Bronchial epithelial cell (primary cell): Measurements from ENCODE around the gene KCNK3. TPM values are rescaled to one million over a fixed set of nuclear protein-coding genes. Genes with fewer than 3 reads are reported as not detected.

Experiments
- DNase-seq: peaks from one replicate; pipeline ENCODE4 v3.0.0-alpha.2; 2010; ENCODE audit warnings: low read depth
- FAIRE-seq: peaks from 2 replicates; lab custom pipeline; 2011; peaks lifted over from hg19 to GRCh38; lab: Jason Lieb, UNC
- H3K27me3 ChIP-seq: 2 replicates; pipeline ENCODE4 v1.5.1; 2011; ENCODE audit warnings: low read length; ENCODE audit not compliant: control insufficient read depth, insufficient read depth
- H3K36me3 ChIP-seq: 2 replicates; pipeline ENCODE4 v1.5.1; 2011; ENCODE audit warnings: low read length; ENCODE audit not compliant: control insufficient read depth, insufficient read depth
- H3K4me3 ChIP-seq: 2 replicates; pipeline ENCODE4 v1.5.1; 2011; ENCODE audit warnings: mild to moderate bottlenecking, low read depth, low read length, control low read depth
- CTCF ChIP-seq: IDR thresholded peaks from 2 replicates; pipeline ENCODE4 v1.5.1; 2011; ENCODE audit warnings: mild to moderate bottlenecking, moderate library complexity, low read length, control low read depth, inconsistent platforms; ENCODE audit not compliant: insufficient read depth, severe bottlenecking
- total RNA-seq: library from RNA; depleted of rRNA; stranded (reverse); fragments of >200 nt; gene quantifications from 2 replicates; pipeline ENCODE4 v1.2.1, GENCODE V29; 2014

KCNK3 gene
- total RNA-seq, 1 donor from 2014 or later: not detected

GRCh38 chr2:26767894-26768487, 75.5 kb downstream of the KCNK3 start:
- Histone ChIP-seq H3K4me3 (no peak overlapping the region), H3K27me3 (no peaks in the 10 kb centered on the region), H3K36me3 (peaks cover 5% of the 10 kb centered on the region)
- FAIRE-seq: no peak
- no peak for DNase-seq
- TF ChIP-seq CTCF: no peak

- Histone ChIP-seq H3K27me3 (no peaks in the 10 kb centered on the region), H3K4me3 (no peak overlapping the region), H3K36me3 (peaks cover 5% of the 10 kb centered on the region)
- DNase-seq: no peak
- no peak for FAIRE-seq
- TF ChIP-seq CTCF: no peak
Measured at GRCh38 chr2:26768759-26769088, 76.2 kb downstream of the KCNK3 start.

- no peak overlapping the region for H3K4me3 ChIP-seq
- TF ChIP-seq CTCF: no peak
Measured at GRCh38 chr2:26769089-26769761, 76.7 kb downstream of the KCNK3 start.

GRCh38 chr2:26770986-26771586, 78.6 kb downstream of the KCNK3 start:
- DNase-seq: peak; percentile 80
- TF ChIP-seq CTCF: peak; percentile 66
- peaks cover 19% of the 10 kb centered on the region for H3K36me3 ChIP-seq
- FAIRE-seq: no peak
- no peaks in the 10 kb centered on the region for H3K27me3 ChIP-seq
- no peak overlapping the region for H3K4me3 ChIP-seq

More at GRCh38 chr2:26769089-26769761, 76.7 kb downstream of the KCNK3 start:
- FAIRE-seq (no peak), DNase-seq (peak; percentile 69)
- H3K27me3 ChIP-seq: no peaks in the 10 kb centered on the region
- peaks cover 8% of the 10 kb centered on the region for H3K36me3 ChIP-seq

- Histone ChIP-seq H3K4me3 (no peak overlapping the region), H3K27me3 (no peaks in the 10 kb centered on the region), H3K36me3 (peaks cover 22% of the 10 kb centered on the region)
- DNase-seq: peak; percentile 31
- no peak for FAIRE-seq
- TF ChIP-seq CTCF: no peak
Measured at GRCh38 chr2:26772064-26773001, 79.8 kb downstream of the KCNK3 start.
